Activated CD8-positive, alpha-beta T cell treated with anti-CD3 and anti-CD28 coated beads, Interleukin-2, amount 10 ng/mL, durations not matched to agents 7 days and 5 days (primary cell): ENCODE data around the gene UBE2D2. TPM values are rescaled to one million over a fixed set of nuclear protein-coding genes. Genes with fewer than 3 reads are reported as not detected.
A peak's percentile ranks its signal among the peaks of the same experiment; 100 is the strongest.
"Not testable (repeated sequence)": the region's sequence is repeated elsewhere in the genome, so short reads cannot be mapped to it uniquely, and the experiment has no call there.

ENCODE experiments used
- ATAC-seq: fragments of 150-1000 bp; cut with Tn5 transposase; one replicate; pipeline ENCODE4 v1.10.0; 2021; ENCODE audit warnings: moderate library complexity
- CTCF ChIA-PET: fragments of 350-600 bp; sonication (Branson Sonifier 250); formaldehyde crosslinking; loops from one replicate; lab custom pipeline; 2021; ENCODE audit warnings: antibody characterized with exemption; lab: Charles Lee
- POLR2A ChIA-PET: fragments of 350-600 bp; sonication (Branson Sonifier 250); formaldehyde crosslinking; loops from one replicate; lab custom pipeline; 2021; ENCODE audit warnings: antibody characterized with exemption; lab: Charles Lee
- DNase-seq: peaks from one replicate; pipeline ENCODE4 v3.0.0-alpha.2; 2020
- H3K27ac Mint-ChIP-seq: one replicate; pipeline ENCODE4 v1.8.0; 2021; ENCODE audit warnings: mild to moderate bottlenecking, mixed read lengths
- H3K27me3 Mint-ChIP-seq: one replicate; pipeline ENCODE4 v1.8.0; 2021; ENCODE audit warnings: low read depth, mixed read lengths
- H3K36me3 Mint-ChIP-seq: one replicate; pipeline ENCODE4 v1.8.0; 2021; ENCODE audit warnings: low read depth, mixed read lengths
- H3K4me1 Mint-ChIP-seq: one replicate; pipeline ENCODE4 v1.8.0; 2021; ENCODE audit warnings: low read depth, mixed read lengths
- H3K4me3 Mint-ChIP-seq: one replicate; pipeline ENCODE4 v1.8.0; 2021; ENCODE audit warnings: mild to moderate bottlenecking, mixed read lengths
- H3K9me3 Mint-ChIP-seq: one replicate; pipeline ENCODE4 v1.8.0; 2022; ENCODE audit warnings: mixed read lengths; ENCODE audit not compliant: insufficient read depth
- total RNA-seq, 2 experiments: library from RNA; stranded (reverse); gene quantifications; one replicate each; pipeline ENCODE4 v1.2.3, GENCODE V29; 2021

UBE2D2 gene
- total RNA-seq, 2 experiments from 2014 or later: 227 to 232 TPM

GRCh38 chr5:139569270-139569955 is 8.3 kb downstream of the UBE2D2 start:
- ATAC-seq (no peak), DNase-seq (no peak)
- Mint-ChIP-seq H3K27ac (peak overlapping the region; percentile 72), H3K9me3 (no peaks in the 10 kb centered on the region), H3K36me3 (peaks cover 56% of the 10 kb centered on the region), H3K4me3 (no peak overlapping the region), H3K4me1 (peaks cover 76% of the 10 kb centered on the region), H3K27me3 (no peaks in the 10 kb centered on the region)
- CTCF ChIA-PET: interaction anchor here (0.9 to 1.4 kb wide), 2 partner anchors 64 to 66 kb away, joined by 3 to 4 read pairs; no protein-coding TSS in a partner anchor
- POLR2A ChIA-PET: no interaction called here

GRCh38 chr5:139571543-139571942 is 10.4 kb downstream of the UBE2D2 start:
- Mint-ChIP-seq H3K4me1 (peaks cover 77% of the 10 kb centered on the region), H3K27ac (peak overlapping the region; percentile 59), H3K27me3 (no peaks in the 10 kb centered on the region), H3K4me3 (no peak overlapping the region), H3K36me3 (peaks cover 48% of the 10 kb centered on the region), H3K9me3 (no peaks in the 10 kb centered on the region)
- ATAC-seq (no peak), DNase-seq (no peak)
- POLR2A ChIA-PET: interaction anchor here (0.6 kb wide), 1 partner anchor 61 kb away, joined by 3 read pairs; no protein-coding TSS in a partner anchor
- CTCF ChIA-PET: interaction anchor here (1.9 to 2.1 kb wide), 2 partner anchors 8 to 62 kb away, joined by 5 to 11 read pairs; no protein-coding TSS in a partner anchor

GRCh38 chr5:139571966-139572365 is 10.8 kb downstream of the UBE2D2 start:
- ATAC-seq: no peak
- Mint-ChIP-seq H3K4me1 (peaks cover 77% of the 10 kb centered on the region), H3K9me3 (no peaks in the 10 kb centered on the region), H3K27me3 (no peaks in the 10 kb centered on the region), H3K27ac (peak overlapping the region; percentile 59), H3K4me3 (no peak overlapping the region), H3K36me3 (peaks cover 44% of the 10 kb centered on the region)
- no peak for DNase-seq
- POLR2A ChIA-PET: interaction anchor here (0.6 to 4.3 kb wide), 2 partner anchors 10 to 61 kb away, joined by 3 to 26 read pairs; partner anchors contain the start of gene UBE2D2
- CTCF ChIA-PET: interaction anchor here (1.9 to 2.1 kb wide), 2 partner anchors 9 to 61 kb away, joined by 5 to 11 read pairs; no protein-coding TSS in a partner anchor

- no peaks in the 10 kb centered on the region for H3K9me3 Mint-ChIP-seq
- no peak overlapping the region for H3K4me3 Mint-ChIP-seq
- H3K27me3 Mint-ChIP-seq: no peaks in the 10 kb centered on the region
- peaks cover 43% of the 10 kb centered on the region for H3K36me3 Mint-ChIP-seq
- DNase-seq (peak; percentile 49), ATAC-seq (peak; percentile 35)
- peak overlapping the region; percentile 26 for H3K27ac Mint-ChIP-seq
- ChIA-PET CTCF (interaction anchor here (0.7 to 3.1 kb wide), 29 partner anchors 10 to 193 kb away, joined by 3 to 70 read pairs (median 4); partner anchors contain the start of genes SPATA24 and UBE2D2), POLR2A (interaction anchor here (0.5 to 4.3 kb wide), 4 partner anchors 9 to 63 kb away, joined by 3 to 26 read pairs (median 10); partner anchors contain the start of gene UBE2D2)
- H3K4me1 Mint-ChIP-seq: peaks cover 73% of the 10 kb centered on the region
Observed at GRCh38 chr5:139574641-139575312, 13.6 kb downstream of the UBE2D2 start.

GRCh38 chr5:139575313-139575646 is 14.1 kb downstream of the UBE2D2 start:
- Mint-ChIP-seq H3K36me3 (peaks cover 38% of the 10 kb centered on the region), H3K27ac (peak overlapping the region; percentile 82), H3K4me1 (peaks cover 70% of the 10 kb centered on the region), H3K9me3 (no peaks in the 10 kb centered on the region), H3K4me3 (no peak overlapping the region), H3K27me3 (no peaks in the 10 kb centered on the region)
- DNase-seq (no peak), ATAC-seq (no peak)
- CTCF ChIA-PET: interaction anchor here (0.7 to 3.1 kb wide), 31 partner anchors 10 to 192 kb away, joined by 3 to 70 read pairs (median 4); partner anchors contain the start of genes SPATA24 and UBE2D2
- POLR2A ChIA-PET: interaction anchor here (0.5 to 4.3 kb wide), 4 partner anchors 10 to 62 kb away, joined by 3 to 26 read pairs (median 10); partner anchors contain the start of gene UBE2D2

GRCh38 chr5:139575751-139576150 is 14.6 kb downstream of the UBE2D2 start:
- peak; percentile 48 for ATAC-seq
- Mint-ChIP-seq H3K27me3 (no peaks in the 10 kb centered on the region), H3K4me1 (peaks cover 68% of the 10 kb centered on the region), H3K9me3 (no peaks in the 10 kb centered on the region), H3K4me3 (no peak overlapping the region), H3K27ac (peak overlapping the region; percentile 82), H3K36me3 (peaks cover 39% of the 10 kb centered on the region)
- ChIA-PET CTCF (interaction anchor here (0.8 to 3.1 kb wide), 17 partner anchors 11 to 190 kb away, joined by 3 to 70 read pairs (median 4); no protein-coding TSS in a partner anchor), POLR2A (interaction anchor here (0.5 to 4.3 kb wide), 4 partner anchors 10 to 234 kb away, joined by 3 to 26 read pairs (median 10); partner anchors contain the start of genes PAIP2 and UBE2D2)
- peak; percentile 39 for DNase-seq

- Mint-ChIP-seq H3K27ac (peak overlapping the region; percentile 66), H3K9me3 (no peaks in the 10 kb centered on the region), H3K4me3 (peak overlapping the region; percentile 25), H3K4me1 (peaks cover 54% of the 10 kb centered on the region), H3K27me3 (no peaks in the 10 kb centered on the region), H3K36me3 (peaks cover 37% of the 10 kb centered on the region)
- DNase-seq (no peak), ATAC-seq (peak; percentile 1)
- ChIA-PET POLR2A (interaction anchor here (0.5 to 1.8 kb wide), 2 partner anchors 17 to 26 kb away, joined by 3 to 14 read pairs; partner anchors contain the start of gene UBE2D2), CTCF (interaction anchor here (0.7 to 1.7 kb wide), 8 partner anchors 8 to 112 kb away, joined by 3 to 6 read pairs (median 4); partner anchors contain the start of gene UBE2D2)
Observed at GRCh38 chr5:139577689-139578290, 16.7 kb downstream of the UBE2D2 start.

- Mint-ChIP-seq H3K27ac (peak overlapping the region; percentile 66), H3K9me3 (no peaks in the 10 kb centered on the region), H3K4me3 (peak overlapping the region; percentile 25), H3K36me3 (peaks cover 41% of the 10 kb centered on the region), H3K4me1 (peaks cover 57% of the 10 kb centered on the region), H3K27me3 (no peaks in the 10 kb centered on the region)
- ATAC-seq (no peak), DNase-seq (no peak)
- CTCF ChIA-PET: interaction anchor here (0.7 to 1.7 kb wide), 7 partner anchors 8 to 56 kb away, joined by 3 to 6 read pairs (median 4); partner anchors contain the start of gene UBE2D2
- POLR2A ChIA-PET: interaction anchor here (0.7 to 1.8 kb wide), 3 partner anchors 17 to 236 kb away, joined by 3 to 14 read pairs (median 5); partner anchors contain the start of gene UBE2D2
Observed at GRCh38 chr5:139578325-139578724, 17.2 kb downstream of the UBE2D2 start.

GRCh38 chr5:139582181-139582580 is 21.0 kb downstream of the UBE2D2 start:
- DNase-seq, POLR2A ChIA-PET, CTCF ChIA-PET, H3K27ac Mint-ChIP-seq, H3K9me3 Mint-ChIP-seq, H3K27me3 Mint-ChIP-seq, ATAC-seq, H3K4me3 Mint-ChIP-seq: not testable (repeated sequence)
- Mint-ChIP-seq H3K4me1 (peaks cover 44% of the 10 kb centered on the region), H3K36me3 (peaks cover 51% of the 10 kb centered on the region)

- ChIA-PET POLR2A (interaction anchor here (1.4 kb wide), 1 partner anchor 19 kb away, joined by 4 read pairs; no protein-coding TSS in a partner anchor), CTCF (no interaction called here)
- no peak for DNase-seq
- H3K4me3 Mint-ChIP-seq: no peak overlapping the region
- no peaks in the 10 kb centered on the region for H3K27me3 Mint-ChIP-seq
- H3K4me1 Mint-ChIP-seq: peaks cover 36% of the 10 kb centered on the region
- H3K9me3 Mint-ChIP-seq: no peaks in the 10 kb centered on the region
- H3K36me3 Mint-ChIP-seq: peaks cover 52% of the 10 kb centered on the region
- H3K27ac Mint-ChIP-seq: no peak overlapping the region
- ATAC-seq: peak; percentile 74
Observed at GRCh38 chr5:139584137-139584536, 23.0 kb downstream of the UBE2D2 start.

- H3K27ac Mint-ChIP-seq, H3K27me3 Mint-ChIP-seq, H3K9me3 Mint-ChIP-seq, ATAC-seq, POLR2A ChIA-PET, H3K4me3 Mint-ChIP-seq, DNase-seq: not testable (repeated sequence)
- CTCF ChIA-PET: interaction anchor here (0.6 to 1.7 kb wide), 5 partner anchors 12 to 178 kb away, joined by 3 to 7 read pairs (median 3); no protein-coding TSS in a partner anchor
- Mint-ChIP-seq H3K4me1 (peaks cover 30% of the 10 kb centered on the region), H3K36me3 (peaks cover 48% of the 10 kb centered on the region)
Observed at GRCh38 chr5:139588116-139588515, 27.0 kb downstream of the UBE2D2 start.
